ENCODE data around the gene PPP2R5C. TPM values are rescaled to one million over a fixed set of nuclear protein-coding genes. Genes with fewer than 3 reads are reported as not detected.

The PPP2R5C gene
- total RNA-seq, 4 donors from 2014 or later: 66.2 to 211 (median 116) TPM

- no peaks in the 10 kb centered on the region for H3K36me3 ChIP-seq
- peak overlapping the region; percentile 96 to 99 (median 98) for H3K27ac ChIP-seq
- in situ Hi-C loops (cut with MboI; ENCODE audit: low pct_ligation_motif_present in 1 of 4, low pct_unique_long_range_greater_than_20kb in 1 of 4, low sequenced_read_pairs in 3 of 4) (loop anchor here in 2 of 4 donors (10.0 to 25.0 kb wide), 2 partner anchors 129 to 346 kb away; partner anchors contain the start of genes MOK (in 1 of the 2) and ZNF839 (in 1 of the 2)), intact Hi-C loops (cut with DNase I; ENCODE audit: low total_unique reads) (loop anchor here (5.0 kb wide), 1 partner anchor 121 kb away; the partner anchor contains the start of gene HSP90AA1)
- no peaks in the 10 kb centered on the region for H3K9me3 ChIP-seq
- WGBS, 2 donors (ENCODE audit: low coverage in 1 of 2): 37 to 40% methylated on average over 5 of the region's 5 CpGs
- DNase-seq: no peak
- TF ChIP-seq POLR2A (IDR thresholded peaks at IDR 0.05): no peak
- no peak for TF ChIP-seq CTCF (IDR thresholded peaks at IDR 0.05)
- TF ChIP-seq POLR2AphosphoS5 (IDR thresholded peaks at IDR 0.05): no peak
- TF ChIP-seq EP300 (IDR thresholded peaks at IDR 0.05; ENCODE audit: low read depth): no peak
- peak overlapping the region in 3 of 4 donors; percentile 87 to 96 (median 92) for H3K4me3 ChIP-seq
- no peaks in the 10 kb centered on the region for H3K27me3 ChIP-seq
- peaks cover 8 to 52% (median 28%) of the 10 kb centered on the region in 4 donors for H3K4me1 ChIP-seq
These were observed 204.5 kb downstream of the PPP2R5C start for GRCh38 chr14:101965770-101966722.

GRCh38 chr14:101966742-101967141, 205.2 kb downstream of the PPP2R5C start:
- intact Hi-C loops (cut with DNase I; ENCODE audit: low total_unique reads) (loop anchor here (5.0 kb wide), 1 partner anchor 121 kb away; the partner anchor contains the start of gene HSP90AA1), in situ Hi-C loops (cut with MboI; ENCODE audit: low pct_ligation_motif_present in 1 of 4, low pct_unique_long_range_greater_than_20kb in 1 of 4, low sequenced_read_pairs in 3 of 4) (loop anchor here in 2 of 4 donors (10.0 to 25.0 kb wide), 2 partner anchors 128 to 346 kb away; partner anchors contain the start of genes MOK (in 1 of the 2) and ZNF839 (in 1 of the 2))
- 62 to 74% methylated on average over 2 of the region's 2 CpGs for WGBS, 2 donors (ENCODE audit: low coverage in 1 of 2)
- H3K27ac ChIP-seq: peak overlapping the region in 3 of 4 donors; percentile 96 to 99 (median 96)
- H3K27me3 ChIP-seq: no peaks in the 10 kb centered on the region
- H3K4me1 ChIP-seq: peaks cover 15 to 54% (median 28%) of the 10 kb centered on the region in 4 donors
- H3K9me3 ChIP-seq: no peaks in the 10 kb centered on the region
- TF ChIP-seq POLR2AphosphoS5 (IDR thresholded peaks at IDR 0.05): no peak
- TF ChIP-seq CTCF (IDR thresholded peaks at IDR 0.05): no peak
- TF ChIP-seq EP300 (IDR thresholded peaks at IDR 0.05; ENCODE audit: low read depth): no peak
- no peak for TF ChIP-seq POLR2A (IDR thresholded peaks at IDR 0.05)
- DNase-seq: no peak
- no peaks in the 10 kb centered on the region for H3K36me3 ChIP-seq
- no peak overlapping the region for H3K4me3 ChIP-seq

GRCh38 chr14:101968186-101968585, 206.7 kb downstream of the PPP2R5C start:
- TF ChIP-seq CTCF (IDR thresholded peaks at IDR 0.05): no peak
- TF ChIP-seq POLR2AphosphoS5 (IDR thresholded peaks at IDR 0.05): no peak
- TF ChIP-seq POLR2A (IDR thresholded peaks at IDR 0.05): no peak
- TF ChIP-seq EP300 (IDR thresholded peaks at IDR 0.05; ENCODE audit: low read depth): no peak
- Histone ChIP-seq H3K9me3 (no peaks in the 10 kb centered on the region), H3K4me1 (peaks cover 20 to 58% (median 42%) of the 10 kb centered on the region in 4 donors), H3K4me3 (no peak overlapping the region), H3K36me3 (no peaks in the 10 kb centered on the region), H3K27me3 (no peaks in the 10 kb centered on the region), H3K27ac (peak overlapping the region in 1 of 4 donors; percentile 36)
- 68% methylated on average over 4 of the region's 4 CpGs; no CpG with 5 or more reads in 1 of the 2 donors for WGBS, 2 donors (ENCODE audit: low coverage in 1 of 2)
- no peak for DNase-seq
- intact Hi-C loops (cut with DNase I; ENCODE audit: low total_unique reads): loop anchor here (5.0 kb wide), 1 partner anchor 119 kb away; the partner anchor contains the start of gene HSP90AA1
- in situ Hi-C loops (cut with MboI; ENCODE audit: low pct_ligation_motif_present in 1 of 4, low pct_unique_long_range_greater_than_20kb in 1 of 4, low sequenced_read_pairs in 3 of 4): loop anchor here in 2 of 4 donors (10.0 to 25.0 kb wide), 2 partner anchors 127 to 344 kb away; partner anchors contain the start of genes MOK (in 1 of the 2) and ZNF839 (in 1 of the 2)

GRCh38 chr14:101969481-101969880, 208.0 kb downstream of the PPP2R5C start:
- WGBS, 2 donors (ENCODE audit: low coverage in 1 of 2): 76 to 87% methylated on average over 3 to 9 of the region's 9 CpGs
- Histone ChIP-seq H3K4me3 (no peak overlapping the region), H3K27ac (no peak overlapping the region), H3K4me1 (peaks cover 20 to 57% (median 39%) of the 10 kb centered on the region in 4 donors), H3K36me3 (no peaks in the 10 kb centered on the region), H3K27me3 (no peaks in the 10 kb centered on the region), H3K9me3 (no peaks in the 10 kb centered on the region)
- in situ Hi-C loops (cut with MboI; ENCODE audit: low pct_ligation_motif_present in 1 of 4, low pct_unique_long_range_greater_than_20kb in 1 of 4, low sequenced_read_pairs in 3 of 4) (loop anchor here in 2 of 4 donors (10.0 to 25.0 kb wide), 2 partner anchors 125 to 343 kb away; partner anchors contain the start of genes MOK (in 1 of the 2) and ZNF839 (in 1 of the 2)), intact Hi-C loops (cut with DNase I; ENCODE audit: low total_unique reads) (loop anchor here (5.0 kb wide), 1 partner anchor 118 kb away; the partner anchor contains the start of gene HSP90AA1)
- no peak for DNase-seq
- no peak for TF ChIP-seq POLR2A (IDR thresholded peaks at IDR 0.05)
- no peak for TF ChIP-seq POLR2AphosphoS5 (IDR thresholded peaks at IDR 0.05)
- TF ChIP-seq EP300 (IDR thresholded peaks at IDR 0.05; ENCODE audit: low read depth): no peak

All from transverse colon (tissue), 4 donors.